ENCODE measurements around the gene DNAJB4. TPM values are rescaled to one million over a fixed set of nuclear protein-coding genes. Genes with fewer than 3 reads are reported as not detected.

The DNAJB4 gene
- total and polyA plus RNA-seq, 2 donors (not counting 3 experiments of a cell fraction or from before 2014, with no cell fraction given) = 30.4 to 136 TPM

- DNase-seq (ENCODE audit: low read depth, low spot score) (no peak), FAIRE-seq (no peak)
- ChIA-PET CTCF (interaction anchor here (0.8 to 8.4 kb wide), 6 partner anchors 10 to 78 kb away, joined by 3 to 68 read pairs (median 4); partner anchors contain the start of gene DNAJB4), POLR2A (interaction anchor here (2.0 kb wide), 1 partner anchor 38 kb away, joined by 11 read pairs; the partner anchor contains the start of gene DNAJB4)
- TF ChIP-seq CTCF (IDR thresholded peaks at IDR 0.05; ENCODE audit: extremely low read depth in 1 of 2, insufficient read depth in 1 of 2, low read depth in 1 of 2, low read length in 2 of 2) = no peak
- no peak for TF ChIP-seq EZH2 (IDR thresholded peaks at IDR 0.05; ENCODE audit: borderline replicate concordance, low read depth, low read length, severe bottlenecking)
- TF ChIP-seq MYC (IDR thresholded peaks at IDR 0.05; ENCODE audit: low read depth, low read length) = no peak
- no peak for TF ChIP-seq MAX (IDR thresholded peaks at IDR 0.05; ENCODE audit: insufficient read depth, insufficient read length)
- no peak for TF ChIP-seq FOS (IDR thresholded peaks at IDR 0.05; ENCODE audit: borderline replicate concordance, insufficient read depth, low read length)
- no peak overlapping the region for H3K4me2 ChIP-seq (ENCODE audit: insufficient read depth, low read length)
- dilution Hi-C loops (cut with MboI; ENCODE audit: extremely low pct_ligation_motif_present, low sequenced_read_pairs) = no loop called here
- no peaks in the 10 kb centered on the region for H4K20me1 ChIP-seq (replicated peaks; ENCODE audit: control insufficient read depth, extremely low read depth, insufficient read depth, low read length)
- intact Hi-C loops (cut with micrococcal nuclease) = no loop called here
- no peak overlapping the region for H3K4me3 ChIP-seq (replicated peaks in 1 of 3; ENCODE audit: insufficient read depth in 1 of 3, low read depth in 1 of 3, low read length in 3 of 3)
- no TSS peak for BruUV-seq (replicated peaks)
- no peaks in the 10 kb centered on the region for H3K27me3 ChIP-seq (ENCODE audit: control insufficient read depth in 2 of 2, insufficient read depth in 2 of 2, low read length in 2 of 2)
- H3K9me1 ChIP-seq (replicated peaks; ENCODE audit: control insufficient read depth, extremely low read depth, insufficient read depth, low read length) = no peaks in the 10 kb centered on the region
- no peak overlapping the region for H3K9ac ChIP-seq (replicated peaks; ENCODE audit: extremely low read depth, insufficient read depth, low read length)
- H3K79me2 ChIP-seq (ENCODE audit: control insufficient read depth, insufficient read depth, low read length) = no peaks in the 10 kb centered on the region
- no peaks in the 10 kb centered on the region for H3K36me3 ChIP-seq (ENCODE audit: control insufficient read depth in 2 of 2, extremely low read depth in 1 of 2, insufficient read depth in 2 of 2, low read length in 2 of 2)
- H3K9me3 ChIP-seq (replicated peaks; ENCODE audit: control insufficient read depth, insufficient read depth, low read length) = no peaks in the 10 kb centered on the region
- no peak overlapping the region for H3K27ac ChIP-seq (ENCODE audit: insufficient read depth, low read depth, low read length)
- H3K4me1 ChIP-seq (ENCODE audit: control insufficient read depth, extremely low read depth, insufficient read depth, low read length) = peaks cover 39% of the 10 kb centered on the region
- H2AFZ ChIP-seq (ENCODE audit: low read depth, low read length) = no peak overlapping the region
These were observed 38.7 kb downstream of the DNAJB4 start for GRCh38 chr1:78043436-78043835.
